ENCODE results near the gene ATRNL1. TPM values are rescaled to one million over a fixed set of nuclear protein-coding genes. Genes with fewer than 3 reads are reported as not detected.
A peak's percentile ranks its signal among the peaks of the same experiment; 100 is the strongest.

Gene ATRNL1
- total RNA-seq, 2 donors from 2014 or later = 4.1 to 4.5 TPM

DNA sequence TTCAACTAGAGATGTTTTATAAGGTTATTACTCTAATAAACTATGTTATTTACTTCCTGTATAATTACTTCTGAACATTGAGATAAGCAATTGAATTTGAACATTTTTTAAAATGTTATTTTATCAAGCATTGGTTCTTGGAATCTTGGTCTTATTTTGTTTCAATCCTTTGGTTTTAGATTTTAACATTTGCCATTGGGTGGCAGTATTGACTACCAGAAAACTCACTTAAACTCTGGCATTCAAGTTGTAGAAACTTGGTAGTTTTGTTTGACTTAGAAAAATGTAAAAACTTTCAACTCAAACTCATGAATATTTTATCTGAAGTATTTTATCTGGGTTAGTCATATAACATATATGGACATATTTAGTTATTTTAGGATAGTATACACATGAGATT is 48.1 kb downstream of the ATRNL1 start:
- Histone ChIP-seq H3K4me3 (no peak overlapping the region), H3K9me3 (peaks cover 0 to 5% of the 10 kb centered on the region in 2 donors), H3K27ac (no peak overlapping the region), H3K27me3 (no peaks in the 10 kb centered on the region), H3K36me3 (no peaks in the 10 kb centered on the region), H3K4me1 (no peaks in the 10 kb centered on the region)
- no peak for DNase-seq (ENCODE audit: low spot score)
- TF ChIP-seq, protein P1, sequence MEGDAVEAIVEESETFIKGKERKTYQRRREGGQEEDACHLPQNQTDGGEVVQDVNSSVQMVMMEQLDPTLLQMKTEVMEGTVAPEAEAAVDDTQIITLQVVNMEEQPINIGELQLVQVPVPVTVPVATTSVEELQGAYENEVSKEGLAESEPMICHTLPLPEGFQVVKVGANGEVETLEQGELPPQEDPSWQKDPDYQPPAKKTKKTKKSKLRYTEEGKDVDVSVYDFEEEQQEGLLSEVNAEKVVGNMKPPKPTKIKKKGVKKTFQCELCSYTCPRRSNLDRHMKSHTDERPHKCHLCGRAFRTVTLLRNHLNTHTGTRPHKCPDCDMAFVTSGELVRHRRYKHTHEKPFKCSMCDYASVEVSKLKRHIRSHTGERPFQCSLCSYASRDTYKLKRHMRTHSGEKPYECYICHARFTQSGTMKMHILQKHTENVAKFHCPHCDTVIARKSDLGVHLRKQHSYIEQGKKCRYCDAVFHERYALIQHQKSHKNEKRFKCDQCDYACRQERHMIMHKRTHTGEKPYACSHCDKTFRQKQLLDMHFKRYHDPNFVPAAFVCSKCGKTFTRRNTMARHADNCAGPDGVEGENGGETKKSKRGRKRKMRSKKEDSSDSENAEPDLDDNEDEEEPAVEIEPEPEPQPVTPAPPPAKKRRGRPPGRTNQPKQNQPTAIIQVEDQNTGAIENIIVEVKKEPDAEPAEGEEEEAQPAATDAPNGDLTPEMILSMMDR (IDR thresholded peaks at IDR 0.05) = peak in 1 of 2 donors; percentile 45

DNA sequence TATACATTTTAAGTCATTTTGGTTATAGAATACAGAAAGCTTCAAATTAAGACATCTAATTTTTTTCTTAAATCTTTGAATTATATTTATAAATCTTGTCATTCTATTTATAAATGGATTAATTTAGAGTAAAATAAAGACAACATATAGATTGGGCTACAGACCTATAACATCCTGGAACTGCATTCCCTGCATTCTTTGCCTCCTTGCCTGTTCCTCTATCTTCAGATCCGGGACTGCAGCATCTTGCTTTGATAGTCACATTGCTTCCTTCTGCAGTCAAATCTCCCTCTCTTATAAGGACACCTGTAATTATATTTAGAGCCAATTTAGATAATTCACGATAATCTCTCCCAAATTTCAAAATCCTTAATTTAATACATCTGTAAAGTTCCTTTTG is 64.2 kb downstream of the ATRNL1 start:
- Histone ChIP-seq H3K4me3 (no peak overlapping the region), H3K4me1 (no peaks in the 10 kb centered on the region), H3K27ac (no peak overlapping the region), H3K9me3 (no peaks in the 10 kb centered on the region), H3K36me3 (no peaks in the 10 kb centered on the region), H3K27me3 (no peaks in the 10 kb centered on the region)
- DNase-seq (ENCODE audit: low spot score) = no peak
- TF ChIP-seq, protein P1 (IDR thresholded peaks at IDR 0.05) = no peak

DNA sequence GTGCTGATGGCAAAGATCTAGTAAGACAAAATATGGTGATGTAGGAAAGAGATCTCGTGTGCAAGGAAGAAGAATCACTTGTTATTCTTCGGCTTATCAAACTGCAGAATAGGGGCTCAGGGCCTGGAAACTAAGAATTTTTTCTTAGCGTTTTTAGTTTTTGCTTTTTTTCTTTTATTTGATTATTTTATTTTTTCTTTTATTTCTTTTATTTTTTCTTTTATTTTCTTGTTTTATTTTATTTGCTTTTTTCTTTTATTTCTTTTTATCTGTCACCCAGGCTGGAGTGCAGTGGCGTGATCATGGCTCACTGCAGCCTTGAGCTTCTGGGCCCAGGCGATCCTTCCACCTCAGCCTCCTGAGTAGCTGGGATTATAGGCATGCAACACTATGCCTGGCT is 70.0 kb downstream of the ATRNL1 start:
- no peak for DNase-seq (ENCODE audit: low spot score)
- no peaks in the 10 kb centered on the region for H3K36me3 ChIP-seq
- TF ChIP-seq, protein P1 (IDR thresholded peaks at IDR 0.05) = no peak

GRCh38 chr10:115164220-115164619 is 71.1 kb downstream of the ATRNL1 start:
- Histone ChIP-seq H3K27ac (no peak overlapping the region), H3K4me1 (no peaks in the 10 kb centered on the region), H3K27me3 (no peaks in the 10 kb centered on the region), H3K9me3 (peaks cover 0 to 5% of the 10 kb centered on the region in 2 donors), H3K4me3 (no peak overlapping the region), H3K36me3 (no peaks in the 10 kb centered on the region)
- TF ChIP-seq, protein P1 (IDR thresholded peaks at IDR 0.05) = no peak
- no peak for DNase-seq (ENCODE audit: low spot score)

More for the DNA sequence above, 70.0 kb downstream of the ATRNL1 start:
- H3K27me3 ChIP-seq = no peaks in the 10 kb centered on the region
- H3K4me3 ChIP-seq = no peak overlapping the region
- H3K4me1 ChIP-seq = no peaks in the 10 kb centered on the region
- H3K27ac ChIP-seq = no peak overlapping the region
- H3K9me3 ChIP-seq = peaks cover 0 to 5% of the 10 kb centered on the region in 2 donors

GRCh38 chr10:115167751-115168150 is 74.6 kb downstream of the ATRNL1 start:
- Histone ChIP-seq H3K4me3 (no peak overlapping the region), H3K36me3 (no peaks in the 10 kb centered on the region), H3K27ac (no peak overlapping the region), H3K27me3 (no peaks in the 10 kb centered on the region), H3K9me3 (peaks cover 0 to 5% of the 10 kb centered on the region in 2 donors), H3K4me1 (no peaks in the 10 kb centered on the region)
- DNase-seq (ENCODE audit: low spot score) = no peak
- TF ChIP-seq, protein P1 (IDR thresholded peaks at IDR 0.05) = no peak

- Histone ChIP-seq H3K27ac (no peak overlapping the region), H3K27me3 (no peaks in the 10 kb centered on the region), H3K4me1 (no peaks in the 10 kb centered on the region), H3K36me3 (no peaks in the 10 kb centered on the region), H3K4me3 (no peak overlapping the region), H3K9me3 (peaks cover 0 to 2% of the 10 kb centered on the region in 2 donors)
- TF ChIP-seq, protein P1 (IDR thresholded peaks at IDR 0.05) = peak in 1 of 2 donors; percentile 57
- DNase-seq (ENCODE audit: low spot score) = no peak
Measured at GRCh38 chr10:115171392-115171960, 78.3 kb downstream of the ATRNL1 start.

Data from right atrium auricular region (tissue), 2 donors.